Measurements from ENCODE around the gene FAM156A. TPM values are rescaled to one million over a fixed set of nuclear protein-coding genes. Genes with fewer than 3 reads are reported as not detected.
"Not testable (repeated sequence)": the region's sequence is repeated elsewhere in the genome, so short reads cannot be mapped to it uniquely, and the experiment has no call there.

The FAM156A gene
- polyA plus RNA-seq (2013, experiment 1 of 2): 15.5 TPM
- 16.2 TPM for polyA plus RNA-seq (2013, experiment 2 of 2)

- not testable (repeated sequence) for H3K36me3 ChIP-seq (replicated peaks in 1 of 2; ENCODE audit: control insufficient read depth in 2 of 2, insufficient read depth in 2 of 2, low read length in 2 of 2); H2BK120ac ChIP-seq (ENCODE audit: low read depth, low read length)
Measured at GRCh38 chrX:52958113-52958959, at the start of gene FAM156A. TSS of gene FAM156A (minus strand) at chrX:52958518. CDS start at chrX:52948588, 9,930 bp downstream.

GRCh38 chrX:53005327-53005726 is 47.0 kb upstream of the FAM156A start:
- no peak for DNase-seq (ENCODE audit: low spot score)
- Histone ChIP-seq H3K18ac (ENCODE audit: low read length) (no peak overlapping the region), H3K27me3 (ENCODE audit: control insufficient read depth in 3 of 3, insufficient read depth in 3 of 3, low read depth in 1 of 3, low read length in 3 of 3) (peaks cover 0 to 14% (median 0%) of the 10 kb centered on the region in 3 experiments), H3K4me1 (ENCODE audit: control insufficient read depth in 2 of 2, insufficient read depth in 1 of 2, low read depth in 1 of 2, low read length in 2 of 2) (no peaks in the 10 kb centered on the region), H3K4ac (ENCODE audit: low read length) (no peak overlapping the region), H3K23ac (ENCODE audit: low read depth, low read length, poor library complexity) (no peak overlapping the region), H2BK5ac (ENCODE audit: low read length) (no peak overlapping the region), H3K4me3 (ENCODE audit: low read length in 2 of 2) (no peak overlapping the region), H2BK12ac (ENCODE audit: low read length) (no peak overlapping the region), H3K4me2 (ENCODE audit: insufficient read depth, low read length, poor library complexity, severe bottlenecking) (no peak overlapping the region), H2BK120ac (ENCODE audit: low read depth, low read length) (no peak overlapping the region), H3K36me3 (replicated peaks in 1 of 2; ENCODE audit: control insufficient read depth in 2 of 2, insufficient read depth in 2 of 2, low read length in 2 of 2) (no peaks in the 10 kb centered on the region), H2AK5ac (ENCODE audit: low read depth, low read length) (no peak overlapping the region), H2AFZ (ENCODE audit: low read length) (no peak overlapping the region), H4K91ac (ENCODE audit: low read depth, low read length, poor library complexity) (no peak overlapping the region), H4K8ac (ENCODE audit: low read depth, low read length) (no peak overlapping the region), H3K79me1 (ENCODE audit: low read depth, low read length) (no peaks in the 10 kb centered on the region), H3K14ac (ENCODE audit: low read length) (no peak overlapping the region), H2BK15ac (ENCODE audit: low read length) (no peak overlapping the region), H3K27ac (replicated peaks; ENCODE audit: low read length) (no peak overlapping the region), H3K9ac (ENCODE audit: low read depth, low read length, poor library complexity) (no peak overlapping the region), H3K9me3 (replicated peaks in 1 of 2; ENCODE audit: control insufficient read depth in 2 of 2, insufficient read depth in 1 of 2, low read depth in 1 of 2, low read length in 2 of 2) (no peaks in the 10 kb centered on the region)
- no CpG with 5 or more reads among the region's 3 CpGs for WGBS, 2 donors (ENCODE audit: extremely low coverage in 2 of 2, insufficient read length in 2 of 2, insufficient replicate concordance in 1 of 2)

More at GRCh38 chrX:52958113-52958959, at the start of gene FAM156A:
- no CpG with 5 or more reads among the region's 91 CpGs for WGBS, 2 donors (ENCODE audit: extremely low coverage in 2 of 2, insufficient read length in 2 of 2, insufficient replicate concordance in 1 of 2)
- not testable (repeated sequence) for H2AK5ac ChIP-seq (ENCODE audit: low read depth, low read length); H3K9me3 ChIP-seq (replicated peaks in 1 of 2; ENCODE audit: control insufficient read depth in 2 of 2, insufficient read depth in 1 of 2, low read depth in 1 of 2, low read length in 2 of 2); H4K91ac ChIP-seq (ENCODE audit: low read depth, low read length, poor library complexity); H2BK12ac ChIP-seq (ENCODE audit: low read length); H3K4me1 ChIP-seq (ENCODE audit: control insufficient read depth in 2 of 2, insufficient read depth in 1 of 2, low read depth in 1 of 2, low read length in 2 of 2); H3K27me3 ChIP-seq (ENCODE audit: control insufficient read depth in 3 of 3, insufficient read depth in 3 of 3, low read depth in 1 of 3, low read length in 3 of 3); H2BK5ac ChIP-seq (ENCODE audit: low read length); H3K79me1 ChIP-seq (ENCODE audit: low read depth, low read length); H3K27ac ChIP-seq (replicated peaks; ENCODE audit: low read length); H3K4me2 ChIP-seq (ENCODE audit: insufficient read depth, low read length, poor library complexity, severe bottlenecking); H3K14ac ChIP-seq (ENCODE audit: low read length); H3K18ac ChIP-seq (ENCODE audit: low read length); H3K4ac ChIP-seq (ENCODE audit: low read length); H2BK15ac ChIP-seq (ENCODE audit: low read length); H4K8ac ChIP-seq (ENCODE audit: low read depth, low read length); DNase-seq (ENCODE audit: low spot score); H3K23ac ChIP-seq (ENCODE audit: low read depth, low read length, poor library complexity); H3K4me3 ChIP-seq (ENCODE audit: low read length in 2 of 2); H2AFZ ChIP-seq (ENCODE audit: low read length); H3K9ac ChIP-seq (ENCODE audit: low read depth, low read length, poor library complexity)

GRCh38 chrX:53004811-53005210 is 46.5 kb upstream of the FAM156A start:
- H3K9me3 ChIP-seq (replicated peaks in 1 of 2; ENCODE audit: control insufficient read depth in 2 of 2, insufficient read depth in 1 of 2, low read depth in 1 of 2, low read length in 2 of 2): no peaks in the 10 kb centered on the region
- H2BK5ac ChIP-seq (ENCODE audit: low read length): no peak overlapping the region
- H3K36me3 ChIP-seq (replicated peaks in 1 of 2; ENCODE audit: control insufficient read depth in 2 of 2, insufficient read depth in 2 of 2, low read length in 2 of 2): no peaks in the 10 kb centered on the region
- H2BK15ac ChIP-seq (ENCODE audit: low read length): no peak overlapping the region
- no peak overlapping the region for H3K4ac ChIP-seq (ENCODE audit: low read length)
- no peak overlapping the region for H3K9ac ChIP-seq (ENCODE audit: low read depth, low read length, poor library complexity)
- H2AFZ ChIP-seq (ENCODE audit: low read length): peak overlapping the region; percentile 33
- H3K27ac ChIP-seq (replicated peaks; ENCODE audit: low read length): no peak overlapping the region
- no peak overlapping the region for H2AK5ac ChIP-seq (ENCODE audit: low read depth, low read length)
- no peak for DNase-seq (ENCODE audit: low spot score)
- H3K14ac ChIP-seq (ENCODE audit: low read length): no peak overlapping the region
- no peaks in the 10 kb centered on the region for H3K4me1 ChIP-seq (ENCODE audit: control insufficient read depth in 2 of 2, insufficient read depth in 1 of 2, low read depth in 1 of 2, low read length in 2 of 2)
- no peak overlapping the region for H4K8ac ChIP-seq (ENCODE audit: low read depth, low read length)
- no peaks in the 10 kb centered on the region for H3K79me1 ChIP-seq (ENCODE audit: low read depth, low read length)
- H2BK120ac ChIP-seq (ENCODE audit: low read depth, low read length): no peak overlapping the region
- no peak overlapping the region for H3K23ac ChIP-seq (ENCODE audit: low read depth, low read length, poor library complexity)
- H4K91ac ChIP-seq (ENCODE audit: low read depth, low read length, poor library complexity): no peak overlapping the region
- peaks cover 0 to 17% (median 0%) of the 10 kb centered on the region in 3 experiments for H3K27me3 ChIP-seq (ENCODE audit: control insufficient read depth in 3 of 3, insufficient read depth in 3 of 3, low read depth in 1 of 3, low read length in 3 of 3)
- H3K18ac ChIP-seq (ENCODE audit: low read length): no peak overlapping the region
- H2BK12ac ChIP-seq (ENCODE audit: low read length): no peak overlapping the region
- WGBS, 2 donors (ENCODE audit: extremely low coverage in 2 of 2, insufficient read length in 2 of 2, insufficient replicate concordance in 1 of 2): no CpG with 5 or more reads among the region's 4 CpGs
- H3K4me3 ChIP-seq (ENCODE audit: low read length in 2 of 2): no peak overlapping the region
- H3K4me2 ChIP-seq (ENCODE audit: insufficient read depth, low read length, poor library complexity, severe bottlenecking): no peak overlapping the region

- Histone ChIP-seq H3K4me2 (ENCODE audit: insufficient read depth, low read length, poor library complexity, severe bottlenecking) (no peak overlapping the region), H3K4ac (ENCODE audit: low read length) (no peak overlapping the region), H3K9me3 (replicated peaks in 1 of 2; ENCODE audit: control insufficient read depth in 2 of 2, insufficient read depth in 1 of 2, low read depth in 1 of 2, low read length in 2 of 2) (no peaks in the 10 kb centered on the region), H3K27me3 (ENCODE audit: control insufficient read depth in 3 of 3, insufficient read depth in 3 of 3, low read depth in 1 of 3, low read length in 3 of 3) (peaks cover 0 to 17% (median 0%) of the 10 kb centered on the region in 3 experiments), H2AK5ac (ENCODE audit: low read depth, low read length) (no peak overlapping the region), H3K36me3 (replicated peaks in 1 of 2; ENCODE audit: control insufficient read depth in 2 of 2, insufficient read depth in 2 of 2, low read length in 2 of 2) (no peaks in the 10 kb centered on the region), H3K27ac (replicated peaks; ENCODE audit: low read length) (no peak overlapping the region), H3K23ac (ENCODE audit: low read depth, low read length, poor library complexity) (no peak overlapping the region), H2BK120ac (ENCODE audit: low read depth, low read length) (no peak overlapping the region), H4K91ac (ENCODE audit: low read depth, low read length, poor library complexity) (no peak overlapping the region), H3K18ac (ENCODE audit: low read length) (no peak overlapping the region), H2AFZ (ENCODE audit: low read length) (no peak overlapping the region), H2BK15ac (ENCODE audit: low read length) (no peak overlapping the region), H3K4me3 (ENCODE audit: low read length in 2 of 2) (no peak overlapping the region), H3K79me1 (ENCODE audit: low read depth, low read length) (no peaks in the 10 kb centered on the region), H2BK12ac (ENCODE audit: low read length) (no peak overlapping the region), H3K9ac (ENCODE audit: low read depth, low read length, poor library complexity) (no peak overlapping the region), H4K8ac (ENCODE audit: low read depth, low read length) (no peak overlapping the region), H2BK5ac (ENCODE audit: low read length) (no peak overlapping the region), H3K14ac (ENCODE audit: low read length) (no peak overlapping the region), H3K4me1 (ENCODE audit: control insufficient read depth in 2 of 2, insufficient read depth in 1 of 2, low read depth in 1 of 2, low read length in 2 of 2) (no peaks in the 10 kb centered on the region)
- WGBS, 2 donors (ENCODE audit: extremely low coverage in 2 of 2, insufficient read length in 2 of 2, insufficient replicate concordance in 1 of 2): no CpG with 5 or more reads among the region's 4 CpGs
- no peak for DNase-seq (ENCODE audit: low spot score)
Measured at GRCh38 chrX:53004038-53004437, 45.7 kb upstream of the FAM156A start.

Measured in neuronal stem cell (in vitro differentiated cells).